T1000 (cell line): Measurements from ENCODE around the gene CMTM8.
"Not testable (repeated sequence)": the region's sequence is repeated elsewhere in the genome, so short reads cannot be mapped to it uniquely, and the experiment has no call there.

Experiments
- DNase-seq: peaks from one replicate; lab custom pipeline; 2025; ENCODE audit warnings: mixed read lengths; lab: John Stamatoyannopoulos, UW

The CMTM8 gene

DNA sequence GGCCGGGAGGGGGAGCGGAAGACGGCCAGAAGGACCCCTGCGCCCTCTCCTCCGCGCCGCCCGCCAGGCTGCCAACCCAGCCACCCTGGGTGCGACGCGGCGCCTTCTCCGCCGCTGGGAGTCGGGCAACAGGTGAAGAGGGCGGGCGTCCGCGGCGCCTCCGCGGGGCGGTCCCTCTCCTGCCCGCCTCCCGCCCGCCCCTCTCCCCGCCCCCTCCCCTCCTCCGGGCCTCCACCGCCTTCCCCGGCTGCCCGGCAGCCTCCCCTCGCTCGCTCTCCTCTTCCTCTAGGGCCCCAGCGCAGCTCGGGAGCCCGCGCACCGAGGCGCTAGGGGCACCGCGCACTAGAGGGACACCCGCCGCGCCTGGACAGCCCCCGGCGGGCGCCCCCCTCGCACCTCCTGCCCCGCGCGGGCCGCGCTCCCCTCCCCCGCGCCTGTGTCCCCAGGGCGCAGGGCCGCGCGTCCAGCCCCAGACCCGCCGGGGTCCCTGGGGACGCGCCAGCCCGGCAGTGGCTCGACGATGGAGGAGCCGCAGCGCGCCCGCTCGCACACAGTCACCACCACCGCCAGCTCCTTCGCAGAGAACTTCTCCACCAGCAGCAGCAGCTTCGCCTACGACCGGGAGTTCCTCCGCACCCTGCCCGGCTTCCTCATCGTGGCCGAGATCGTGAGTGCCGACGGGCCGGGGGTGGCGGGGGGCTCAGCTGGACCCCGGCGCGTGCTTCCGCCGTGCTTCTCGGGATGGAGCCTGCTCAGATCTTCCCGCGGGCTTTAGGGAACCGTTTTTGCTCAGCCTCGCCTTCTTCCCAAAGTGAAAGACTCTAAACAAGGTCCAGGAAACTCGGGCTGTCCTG, at the start of gene CMTM8:
Gene CMTM8, plus strand, starts transcription at position 228 of the 854 bp plus-strand sequence. Its CDS starts 293 bp downstream, at position 521.
- DNase-seq, result peak; percentile 22

DNA sequence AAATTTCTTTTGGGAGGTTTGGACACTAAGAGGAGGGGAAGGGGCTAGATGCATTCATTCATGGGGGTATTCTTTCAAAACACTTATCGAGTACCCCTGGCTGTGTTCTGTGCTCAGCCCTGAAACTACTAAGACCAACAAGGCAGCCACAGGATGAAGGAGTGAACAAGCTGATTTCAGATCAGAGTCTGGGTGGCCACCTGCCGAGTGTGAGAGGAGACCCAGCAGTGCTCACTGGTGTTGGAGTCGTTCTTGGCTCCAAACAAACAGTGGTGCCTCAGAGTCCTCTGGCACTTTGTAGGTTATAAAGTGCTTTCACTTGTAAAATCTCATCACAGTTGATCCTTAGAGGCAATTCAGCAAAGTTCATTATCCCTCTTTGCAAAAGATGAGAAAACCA, 48.8 kb upstream of the CMTM8 start:
- no peak for DNase-seq

GRCh38 chr3:32190556-32190955, 47.9 kb upstream of the CMTM8 start:
- DNase-seq, result not testable (repeated sequence)

GRCh38 chr3:32193101-32193500, 45.4 kb upstream of the CMTM8 start:
- DNase-seq, result no peak

DNA sequence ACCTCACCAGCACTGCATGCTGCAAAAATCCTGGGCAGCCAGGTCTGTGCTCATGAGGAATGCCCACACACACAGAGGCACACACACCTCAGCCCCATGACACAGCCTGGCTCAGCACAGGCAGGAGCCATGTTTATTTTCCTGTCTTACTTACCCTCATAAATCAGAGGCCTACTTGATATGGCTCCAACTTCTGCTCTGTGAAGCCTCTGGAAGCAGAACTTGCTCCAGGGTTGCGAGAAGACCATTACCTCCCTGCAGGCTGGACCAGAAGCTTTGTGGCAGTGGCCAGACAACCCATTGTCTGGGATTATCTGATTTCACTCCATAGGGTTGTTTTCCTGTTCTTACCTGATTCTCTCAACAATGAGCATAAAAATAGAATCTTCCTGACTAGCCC, 43.8 kb upstream of the CMTM8 start:
- no peak for DNase-seq

- no peak for DNase-seq
These were observed 42.4 kb upstream of the CMTM8 start for GRCh38 chr3:32195995-32196540.

DNA sequence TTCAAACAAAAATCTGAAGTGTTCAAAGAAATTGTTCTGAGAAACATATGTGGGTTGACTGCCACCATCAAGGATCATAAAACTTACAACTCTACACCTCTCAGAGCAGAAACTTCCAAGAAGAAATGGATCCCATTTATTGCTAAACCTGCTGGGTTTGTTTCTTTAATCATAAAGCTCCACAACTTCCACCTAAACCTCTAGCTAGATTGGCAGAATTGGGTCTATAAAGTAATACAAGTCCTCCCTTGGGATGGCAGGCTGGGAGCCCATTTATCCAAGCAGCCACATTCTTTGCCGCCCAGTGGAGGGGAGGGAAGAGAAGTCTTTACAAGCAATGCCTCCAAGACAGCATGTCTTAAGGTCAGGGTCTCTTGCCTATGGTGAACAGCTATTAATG, 40.5 kb upstream of the CMTM8 start:
- DNase-seq, result no peak

DNA sequence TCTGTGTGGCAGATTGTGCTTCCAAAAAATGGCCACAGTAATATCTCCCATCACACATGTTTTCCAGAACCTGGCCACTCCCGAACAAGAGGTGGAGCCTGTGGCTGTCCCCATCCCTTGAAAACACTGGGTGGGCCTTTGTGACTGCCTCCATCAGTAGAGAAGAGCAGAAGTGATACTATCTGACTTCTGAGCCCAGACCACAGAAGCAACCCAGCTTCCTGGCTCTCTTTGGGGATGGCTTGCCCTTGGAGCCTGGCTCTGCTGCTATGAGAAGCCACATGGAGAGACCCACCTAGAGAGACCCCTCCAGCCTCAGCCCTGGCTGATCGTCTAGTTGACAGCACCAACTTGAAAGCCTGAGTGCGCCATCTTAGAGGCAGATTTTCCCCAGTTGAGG, 39.8 kb upstream of the CMTM8 start:
- no peak for DNase-seq

- DNase-seq, result no peak
These were observed 38.0 kb upstream of the CMTM8 start for GRCh38 chr3:32200490-32200889.

DNA sequence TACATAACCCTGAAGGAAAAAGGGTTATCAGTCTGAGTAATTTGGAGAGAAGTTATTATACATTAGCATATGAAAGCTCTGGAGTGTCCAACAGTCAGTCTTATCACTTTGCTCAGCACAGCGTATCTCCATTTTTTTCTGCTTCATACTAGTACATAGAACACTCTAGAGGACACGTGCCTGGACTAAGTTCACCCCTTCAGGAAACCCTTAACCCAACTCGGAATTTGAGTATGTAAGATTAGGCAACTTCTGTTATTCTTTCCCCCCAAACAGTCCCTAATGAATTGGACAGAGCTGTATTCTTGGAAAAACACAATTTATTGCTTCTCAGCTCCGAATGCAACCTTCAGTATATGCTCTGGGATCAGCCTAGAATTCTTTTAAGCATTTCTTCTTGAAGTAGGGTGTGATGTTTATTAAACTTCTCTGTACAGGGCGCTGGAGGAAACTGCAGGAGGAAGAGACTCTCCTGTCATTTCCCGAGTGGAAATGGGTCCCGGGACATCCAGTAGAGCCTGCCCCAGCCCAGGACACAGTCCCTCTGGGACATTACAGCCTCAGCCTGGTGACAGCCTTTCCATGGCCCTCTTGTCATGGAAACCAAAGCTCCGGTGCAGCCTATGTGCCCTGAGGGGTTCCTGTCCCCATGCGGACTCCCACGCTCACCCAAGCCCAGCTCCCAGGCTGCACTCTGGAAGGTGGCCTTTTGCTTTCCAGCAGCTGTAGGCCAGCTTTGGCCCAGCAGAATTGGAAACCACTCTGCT, 37.3 kb upstream of the CMTM8 start:
- DNase-seq, result no peak

DNA sequence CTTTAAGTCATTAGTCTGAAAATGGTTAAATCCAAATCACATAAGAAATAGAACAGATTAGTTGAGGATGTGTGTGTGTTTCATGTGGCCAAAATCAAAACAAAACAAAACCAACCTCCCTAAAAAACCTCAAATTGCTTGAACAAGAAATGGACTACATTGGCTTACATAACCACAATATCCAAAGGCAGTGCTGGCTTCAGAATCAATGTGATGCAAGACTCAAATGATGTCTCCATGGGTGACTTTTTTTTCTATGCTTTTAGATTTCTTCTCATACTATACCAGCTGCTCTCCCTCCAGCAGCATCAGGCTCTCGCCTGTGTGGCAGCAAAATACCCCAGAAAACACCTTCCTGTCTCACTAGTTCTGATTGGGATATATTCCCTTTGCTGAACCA, 36.0 kb upstream of the CMTM8 start:
- DNase-seq, result no peak

DNA sequence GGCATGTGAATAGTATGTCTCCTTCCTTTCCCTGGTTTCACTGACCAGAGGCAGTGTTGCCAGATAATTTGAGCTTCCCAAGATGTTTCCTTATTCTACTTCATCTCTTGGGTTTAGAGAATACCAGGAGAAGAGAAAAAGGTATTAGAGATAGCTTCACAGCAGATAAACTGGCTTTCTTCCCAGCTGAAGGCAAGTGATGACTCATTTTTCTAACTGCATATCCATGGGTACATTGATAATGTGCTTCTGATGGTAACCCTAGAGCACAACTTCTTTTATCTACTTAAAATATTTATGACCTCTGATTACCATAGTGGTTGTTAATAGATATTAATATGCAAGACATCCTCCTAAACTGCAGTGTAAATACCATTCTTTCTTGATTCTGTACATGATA, 34.6 kb upstream of the CMTM8 start:
- no peak for DNase-seq

DNA sequence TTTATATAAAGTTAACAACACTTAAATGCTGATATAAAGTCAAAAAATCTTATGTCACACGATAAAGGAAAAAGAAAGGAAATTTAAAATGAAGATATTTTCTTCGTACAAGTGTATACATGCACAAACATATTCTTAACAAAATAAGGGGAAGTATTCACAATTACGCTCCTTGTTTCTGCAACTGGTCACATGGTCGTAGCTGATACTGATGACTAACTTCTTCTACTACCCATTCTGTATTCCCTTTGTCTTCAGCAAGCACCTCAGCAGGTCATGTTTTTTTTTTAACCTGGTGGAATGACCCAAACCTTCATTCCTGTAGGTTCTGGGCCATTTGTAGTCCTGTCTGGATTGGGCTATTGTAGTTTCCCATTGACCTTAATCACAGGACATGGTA, 30.0 kb upstream of the CMTM8 start:
- no peak for DNase-seq

- no peak for DNase-seq
These were observed 23.3 kb upstream of the CMTM8 start for GRCh38 chr3:32215185-32215584.

DNA sequence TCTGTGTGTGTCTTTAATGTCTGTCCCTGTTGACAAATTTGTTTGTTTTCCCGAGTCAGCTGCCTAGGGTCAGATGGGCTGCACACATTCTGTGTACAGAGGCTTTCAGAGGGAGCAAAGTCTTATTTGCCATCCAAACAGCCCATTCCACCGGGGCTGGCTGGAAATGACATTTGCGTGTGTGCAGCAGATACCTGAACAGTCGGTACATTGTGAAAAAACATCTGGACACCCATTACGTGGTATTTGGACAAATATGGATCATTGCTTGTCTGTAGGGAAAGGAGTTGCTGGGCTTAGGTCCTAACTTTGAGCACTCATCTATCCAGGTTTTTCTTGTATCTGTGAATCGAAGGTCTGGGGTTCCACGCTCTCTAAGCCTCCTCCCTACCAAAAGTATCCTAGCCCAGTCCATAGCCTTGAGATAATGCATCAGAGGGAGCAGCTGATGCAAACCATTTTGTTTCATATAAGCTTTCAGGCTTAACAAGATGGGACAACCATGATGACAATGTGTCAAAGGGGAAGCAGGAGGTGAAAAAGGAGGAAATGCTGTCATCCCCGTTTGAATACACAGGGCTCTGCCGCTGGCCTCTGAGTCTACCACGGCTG, 22.2 kb upstream of the CMTM8 start:
- DNase-seq, result no peak

DNA sequence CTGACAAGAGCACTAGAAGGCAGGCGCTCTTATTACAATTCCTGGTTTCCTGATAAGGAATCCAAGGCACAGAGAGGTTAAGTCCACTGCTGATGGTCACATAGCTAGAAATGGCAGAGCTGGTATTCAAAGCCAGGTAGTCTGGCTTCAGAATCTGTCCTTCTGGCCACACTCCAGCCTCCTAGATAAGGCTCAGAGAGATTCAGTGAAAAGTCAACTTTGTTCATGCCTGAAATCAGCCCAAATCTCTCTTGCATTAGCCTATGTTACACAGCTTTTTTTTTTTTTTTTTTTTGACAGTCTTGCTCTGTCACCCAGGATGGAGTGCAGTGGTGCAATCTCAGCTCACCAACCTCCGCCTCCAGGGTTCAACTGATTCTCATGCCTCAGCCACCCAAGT, 21.1 kb upstream of the CMTM8 start:
- no peak for DNase-seq

DNA sequence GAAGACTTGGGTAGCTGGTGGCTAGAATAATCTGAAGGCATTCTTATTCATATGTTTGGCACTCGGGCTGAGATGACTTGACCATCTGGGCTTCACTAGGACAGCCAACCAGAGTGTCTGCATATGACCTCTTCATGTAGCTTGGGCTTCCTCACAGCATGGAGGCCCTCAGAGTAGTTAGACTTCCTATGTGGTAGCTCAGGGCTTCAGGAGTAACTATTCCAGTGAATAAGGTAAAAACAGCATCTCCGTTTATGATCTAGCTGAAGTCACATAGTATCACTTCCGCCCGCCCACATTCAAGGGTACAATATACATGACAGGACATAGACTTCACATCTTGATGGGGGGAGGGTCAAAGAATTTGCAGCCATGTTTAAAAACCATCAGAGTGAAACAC, 18.9 kb upstream of the CMTM8 start:
- DNase-seq, result no peak

DNA sequence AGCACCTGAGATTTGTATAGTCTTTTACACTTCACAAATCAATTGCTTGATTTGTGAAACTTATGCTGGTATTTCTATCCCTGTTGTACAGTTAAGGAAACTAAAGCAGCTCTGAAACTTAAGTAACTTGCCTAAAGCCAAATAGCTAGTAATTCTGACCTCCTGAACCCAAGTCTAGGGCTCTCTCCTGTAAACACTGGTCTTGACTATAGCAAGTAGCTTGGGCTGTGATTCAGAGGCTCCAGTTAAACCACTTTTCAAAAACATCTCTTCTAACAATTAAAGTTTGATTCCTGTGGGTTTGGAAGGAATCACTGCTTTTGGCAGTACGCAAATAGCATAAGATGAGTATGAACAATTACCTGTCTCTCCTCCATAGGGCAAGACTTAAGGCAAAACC, 18.5 kb upstream of the CMTM8 start:
- DNase-seq, result no peak

GRCh38 chr3:32222950-32223349, 15.5 kb upstream of the CMTM8 start:
- DNase-seq, result no peak

GRCh38 chr3:32224016-32224516, 14.4 kb upstream of the CMTM8 start:
- no peak for DNase-seq

- DNase-seq, result no peak
These were observed 11.5 kb upstream of the CMTM8 start for GRCh38 chr3:32226875-32227500.

DNA sequence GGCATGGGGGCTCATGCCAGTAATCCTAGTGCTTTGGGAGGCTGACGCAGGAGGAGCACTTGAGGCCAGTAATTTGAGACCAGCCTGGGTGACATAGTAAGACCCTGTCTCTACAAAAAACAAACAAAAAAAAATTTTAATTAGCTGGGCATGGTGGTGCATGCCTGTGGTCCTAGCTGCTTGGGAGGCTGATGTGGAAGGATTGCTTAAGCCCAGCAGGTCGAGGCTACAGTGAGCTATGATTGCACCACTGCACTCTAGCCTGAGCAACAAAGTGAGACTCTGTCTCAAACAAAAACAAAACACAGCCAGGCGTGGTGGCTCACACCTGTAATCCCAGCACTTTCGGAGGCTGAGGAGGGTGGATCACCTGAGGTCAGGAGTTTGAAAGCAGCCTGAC, 9.7 kb upstream of the CMTM8 start:
- not testable (repeated sequence) for DNase-seq
